A549 (cell line): ENCODE data around the gene TNFRSF19. TPM values are rescaled to one million over a fixed set of nuclear protein-coding genes. Genes with fewer than 3 reads are reported as not detected.
"Not testable (repeated sequence)": the region's sequence is repeated elsewhere in the genome, so short reads cannot be mapped to it uniquely, and the experiment has no call there.

Experiments used
- ATAC-seq, 2 experiments: fragments of 200-7000 bp in 1 of 2; fragments of >200 bp in 1 of 2; cut with Nextera tagmentation in 1 of 2; cut with Tn5 transposase in 1 of 2; 3 replicates each; pipeline versions ENCODE4 v1.8.0 to v1.9.1; 2018 to 2020; ENCODE audit warnings: mild to moderate bottlenecking in 1 of 2, moderate library complexity in 1 of 2
- CTCF ChIA-PET: fragments of 300-600 bp; sonication (Branson Sonifier 250); formaldehyde crosslinking; extraction: SDS; loops from one replicate; lab custom pipeline; 2021; ENCODE audit warnings: antibody characterized with exemption, inconsistent platforms; lab: Yijun Ruan, JAX
- POLR2A ChIA-PET: fragments of 350-600 bp; formaldehyde crosslinking; extraction: SDS; loops from one replicate; lab custom pipeline; 2021; ENCODE audit warnings: antibody characterized with exemption, inconsistent platforms; lab: Yijun Ruan, JAX
- DNase-seq, 2 experiments: peaks; one replicate each; pipeline versions ENCODE4 v3.0.0 to v3.0.0-alpha.2; 2011 to 2016; ENCODE audit warnings: low read depth in 1 of 2, low spot score in 1 of 2
- FAIRE-seq: peaks from 2 replicates; lab custom pipeline; 2011; peaks lifted over from hg19 to GRCh38; lab: Jason Lieb, UNC
- H3K27ac ChIP-seq, 2 experiments: fragments of >200 bp; sonication (Bioruptor Twin); formaldehyde crosslinking; 3 replicates each; pipeline ENCODE4 v1.5.1; 2016 to 2017
- H3K4me1 ChIP-seq: fragments of >200 bp; sonication (Bioruptor Twin); formaldehyde crosslinking; 3 replicates; pipeline ENCODE4 v1.6.1; 2016
- H3K4me2 ChIP-seq: fragments of >200 bp; sonication (Bioruptor Twin); formaldehyde crosslinking; 3 replicates; pipeline ENCODE4 v1.6.1; 2016
- H3K4me3 ChIP-seq: fragments of >200 bp; sonication (Bioruptor Twin); formaldehyde crosslinking; 3 replicates; pipeline ENCODE4 v1.5.1; 2016
- H3K9me3 ChIP-seq: fragments of >200 bp; sonication (Bioruptor Twin); formaldehyde crosslinking; 3 replicates; pipeline ENCODE4 v1.6.1; 2016
- ATOH8 ChIP-seq: fragments of 250-450 bp; sonication (Bioruptor Pico); IDR thresholded peaks from 2 replicates; pipeline ENCODE4 v1.5.0; 2020; ENCODE audit warnings: low read depth, mild to moderate bottlenecking, moderate library complexity
- BHLHE40 ChIP-seq: IDR thresholded peaks from 2 replicates; pipeline ENCODE4 v1.6.1; 2012; ENCODE audit warnings: low read depth, low read length, inconsistent platforms
- CBX2 ChIP-seq: fragments of 200-600 bp; sonication (generic); IDR thresholded peaks from 2 replicates; pipeline ENCODE4 v1.6.1; 2016; ENCODE audit warnings: low read depth, mild to moderate bottlenecking, borderline replicate concordance
- CBX8 ChIP-seq: fragments of 200-600 bp; sonication (generic); IDR thresholded peaks from 2 replicates; pipeline ENCODE4 v1.6.1; 2016
- CHD2 ChIP-seq: fragments of 150-350 bp; IDR thresholded peaks from 2 replicates; pipeline ENCODE4 v1.6.1; 2014; ENCODE audit warnings: low read length; ENCODE audit not compliant: partially characterized antibody
- CHD4 ChIP-seq: fragments of 200-600 bp; sonication (generic); IDR thresholded peaks from 2 replicates; pipeline ENCODE4 v1.6.1; 2016; ENCODE audit warnings: antibody characterized with exemption, mild to moderate bottlenecking, borderline replicate concordance
- CTCF ChIP-seq: fragments of >200 bp; sonication (Bioruptor Twin); formaldehyde crosslinking; IDR thresholded peaks from 3 replicates; pipeline ENCODE4 v1.5.1; 2016
- EHF ChIP-seq: fragments of 250-450 bp; sonication (Bioruptor Pico); IDR thresholded peaks from 2 replicates; pipeline ENCODE4 v1.5.0; 2020; ENCODE audit warnings: mild to moderate bottlenecking
- EHMT2 ChIP-seq: fragments of 200-600 bp; sonication (generic); IDR thresholded peaks from 2 replicates; pipeline ENCODE4 v1.6.1; 2016; ENCODE audit warnings: antibody characterized with exemption, low read depth, mild to moderate bottlenecking, moderate library complexity
- FOSL2 ChIP-seq, 2 experiments: fragments of 450-650 bp in 1 of 2; fragments of >200 bp in 1 of 2; sonication (Bioruptor Twin) in 1 of 2; formaldehyde crosslinking; IDR thresholded peaks; 2 replicates each; pipeline versions ENCODE4 v1.5.0 to v1.6.1; 2016 to 2020; ENCODE audit warnings: mild to moderate bottlenecking in 1 of 2, moderate library complexity in 1 of 2
- HDAC2 ChIP-seq: fragments of 200-600 bp; sonication (generic); IDR thresholded peaks from 2 replicates; pipeline ENCODE4 v1.6.1; 2016
- HES2 ChIP-seq: fragments of >200 bp; sonication (Bioruptor Twin); formaldehyde crosslinking; IDR thresholded peaks from 2 replicates; pipeline ENCODE4 v1.6.1; 2016
- HOXA7 ChIP-seq: fragments of 250-450 bp; sonication (Bioruptor Pico); IDR thresholded peaks from 2 replicates; pipeline ENCODE4 v1.5.0; 2020; ENCODE audit warnings: mild to moderate bottlenecking, moderate library complexity
- HOXB5 ChIP-seq: fragments of 250-450 bp; sonication (Bioruptor Pico); IDR thresholded peaks from 2 replicates; pipeline ENCODE4 v1.5.0; 2020; ENCODE audit warnings: mild to moderate bottlenecking, moderate library complexity
- JUN ChIP-seq, 2 experiments: fragments of >200 bp; sonication (Bioruptor Twin); formaldehyde crosslinking; IDR thresholded peaks; 2 replicates in 1 of 2; 3 replicates in 1 of 2; pipeline ENCODE4 v1.6.1; 2016 to 2017
- MAFK ChIP-seq: fragments of 450-650 bp; IDR thresholded peaks from 2 replicates; pipeline ENCODE4 v1.6.1; 2014; ENCODE audit not compliant: partially characterized antibody
- MAX ChIP-seq: IDR thresholded peaks from 2 replicates; pipeline ENCODE4 v1.6.1; 2012
- MAZ ChIP-seq: fragments of 150-350 bp; IDR thresholded peaks from 2 replicates; pipeline ENCODE4 v1.6.1; 2014; ENCODE audit warnings: antibody characterized with exemption, low read depth, low read length, borderline replicate concordance
- NFE2L2 ChIP-seq: fragments of 150-350 bp; conservative IDR thresholded peaks from 2 replicates; pipeline ENCODE4 v1.6.1; 2014; ENCODE audit warnings: low read length
- NPAS2 ChIP-seq: fragments of 250-450 bp; sonication (Bioruptor Pico); IDR thresholded peaks from 2 replicates; pipeline ENCODE4 v1.8.0; 2022; ENCODE audit warnings: mild to moderate bottlenecking, moderate library complexity, borderline replicate concordance
- PBX3 ChIP-seq: IDR thresholded peaks from 2 replicates; pipeline ENCODE4 v1.6.1; 2012
- PHF8 ChIP-seq: fragments of 200-600 bp; sonication (generic); IDR thresholded peaks from 2 replicates; pipeline ENCODE4 v1.6.1; 2016; ENCODE audit warnings: low read depth, mild to moderate bottlenecking, antibody characterized with exemption, moderate library complexity, borderline replicate concordance
- POLR2A ChIP-seq: IDR thresholded peaks from 2 replicates; pipeline ENCODE4 v1.6.1; 2012; ENCODE audit warnings: mild to moderate bottlenecking, low read length
- SMC3 ChIP-seq: fragments of >200 bp; sonication (Bioruptor Twin); formaldehyde crosslinking; IDR thresholded peaks from 3 replicates; pipeline ENCODE4 v1.6.1; 2018; ENCODE audit warnings: inconsistent platforms
- TFCP2L1 ChIP-seq: fragments of 250-450 bp; sonication (Bioruptor Pico); IDR thresholded peaks from 2 replicates; pipeline ENCODE4 v1.5.0; 2021; ENCODE audit warnings: mild to moderate bottlenecking
- ZNF302 ChIP-seq: fragments of 250-450 bp; sonication (Bioruptor Pico); IDR thresholded peaks from 2 replicates; pipeline ENCODE4 v1.9.0; 2021; ENCODE audit warnings: inconsistent platforms, mild to moderate bottlenecking, moderate library complexity
- WGBS: methylation state at CpG from one replicate; pipeline ENCODE4 v1.1.6; 2017; ENCODE audit errors: missing lambda C conversion rate; 5-methylcytosine and 5-hydroxymethylcytosine counted together
- polyA plus RNA-seq, 4 experiments: library from polyadenylated mRNA; depleted of rRNA in 3 of 4; stranded (reverse); fragments of >200 nt; fragmentation: RNase III in 1 of 4; extraction: RNeasy Plus Mini Kit Qiagen cat#74134 plus additional on column Dnase treatment in 1 of 4; gene quantifications; 2 replicates in 3 of 4; 3 replicates in 1 of 4; pipeline ENCODE4 v1.2.3, GENCODE V29; 2011 to 2017

Gene TNFRSF19
- polyA plus RNA-seq, 2 of the 4 experiments (the other 2 are of a cell fraction): 1.2 to 1.9 TPM

- Histone ChIP-seq H3K4me2 (no peak overlapping the region), H3K9me3 (no peaks in the 10 kb centered on the region), H3K4me3 (no peak overlapping the region), H3K27ac (no peak overlapping the region), H3K4me1 (no peaks in the 10 kb centered on the region)
- WGBS: 69% methylated on average over 7 of the region's 7 CpGs
- FAIRE-seq: no peak
- no peak for ATAC-seq
- ChIA-PET POLR2A (no interaction called here), CTCF (interaction anchor here (1.1 kb wide), 1 partner anchor 14 kb away, joined by 3 read pairs; no protein-coding TSS in a partner anchor)
- no peak for DNase-seq
- TF ChIP-seq HES2 (no peak), BHLHE40 (no peak), MAFK (no peak), TFCP2L1 (CRISPR knock-in tag) (no peak)
Measured at GRCh38 chr13:23588666-23589065, 18.5 kb downstream of the TNFRSF19 start.

GRCh38 chr13:23592596-23592995 lies 22.4 kb downstream of the TNFRSF19 start:
- H3K4me2 ChIP-seq: no peak overlapping the region
- ChIA-PET POLR2A (no interaction called here), CTCF (interaction anchor here (0.8 kb wide), 1 partner anchor 14 kb away, joined by 3 read pairs; no protein-coding TSS in a partner anchor)
- ATAC-seq (no peak), FAIRE-seq (no peak), DNase-seq (no peak)
- WGBS: 91% methylated on average over 5 of the region's 5 CpGs
- no peak overlapping the region for H3K27ac ChIP-seq
- no peaks in the 10 kb centered on the region for H3K9me3 ChIP-seq
- H3K4me3 ChIP-seq: no peak overlapping the region
- TF ChIP-seq CHD2: no peak
- no peak for TF ChIP-seq ZNF302 (CRISPR knock-in tag)
- TF ChIP-seq JUN (IDR thresholded peaks at IDR 0.05): no peak
- TF ChIP-seq ATOH8 (CRISPR knock-in tag): no peak
- TF ChIP-seq HDAC2: no peak
- no peak for TF ChIP-seq HOXA7
- TF ChIP-seq CHD4: no peak
- no peak for TF ChIP-seq EHF (CRISPR knock-in tag)
- no peaks in the 10 kb centered on the region for H3K4me1 ChIP-seq

- WGBS: 43% methylated on average over 2 of the region's 2 CpGs
- H3K4me2 ChIP-seq: no peak overlapping the region
- CTCF ChIA-PET: no interaction called here
- no peak for DNase-seq
- FAIRE-seq: no peak
- H3K4me3 ChIP-seq: no peak overlapping the region
- H3K9me3 ChIP-seq: no peaks in the 10 kb centered on the region
- no peaks in the 10 kb centered on the region for H3K4me1 ChIP-seq
- no peak for TF ChIP-seq PBX3
- no peak for TF ChIP-seq FOSL2 (IDR thresholded peaks at IDR 0.05)
- TF ChIP-seq FOSL2 (CRISPR knock-in tag; IDR thresholded peaks at IDR 0.05): no peak
- no peak for TF ChIP-seq PHF8
- TF ChIP-seq, all 56 proteins: peak for 0
- H3K27ac ChIP-seq: no peak overlapping the region
- POLR2A ChIA-PET: no interaction called here
- ATAC-seq: no peak
Measured at GRCh38 chr13:23593148-23593547, 22.9 kb downstream of the TNFRSF19 start.

GRCh38 chr13:23594290-23594689 lies 24.1 kb downstream of the TNFRSF19 start:
- H3K4me2 ChIP-seq, CTCF ChIA-PET, H3K4me3 ChIP-seq, FAIRE-seq, H3K4me1 ChIP-seq, H3K9me3 ChIP-seq, POLR2A ChIA-PET, H3K27ac ChIP-seq, ATAC-seq, DNase-seq: not testable (repeated sequence)
- WGBS: 48% methylated on average over 2 of the region's 2 CpGs

GRCh38 chr13:23598369-23598768 lies 28.2 kb downstream of the TNFRSF19 start:
- CTCF ChIA-PET: no interaction called here
- ATAC-seq: no peak
- no peak for FAIRE-seq
- TF ChIP-seq EHF (CRISPR knock-in tag): no peak
- no peak for TF ChIP-seq EHMT2
- TF ChIP-seq CBX8: no peak
- no peak for TF ChIP-seq MAZ
- TF ChIP-seq NFE2L2: no peak
- TF ChIP-seq NPAS2 (CRISPR knock-in tag): no peak
- no peak for TF ChIP-seq CTCF
- no peak for TF ChIP-seq POLR2A
- no peak for TF ChIP-seq SMC3
- no peak for TF ChIP-seq MAFK
- TF ChIP-seq CBX2: no peak
- TF ChIP-seq HOXB5 (CRISPR knock-in tag): no peak
- no peak for TF ChIP-seq MAX

More at GRCh38 chr13:23598369-23598768, 28.2 kb downstream of the TNFRSF19 start:
- no peak overlapping the region for H3K4me3 ChIP-seq
- WGBS: 49% methylated on average over 1 of the region's 1 CpG
- POLR2A ChIA-PET: no interaction called here
- no peak for DNase-seq
- H3K27ac ChIP-seq: no peak overlapping the region
- H3K4me2 ChIP-seq: no peak overlapping the region
- H3K9me3 ChIP-seq: no peaks in the 10 kb centered on the region
- H3K4me1 ChIP-seq: no peaks in the 10 kb centered on the region
